Kidney epithelial cell (primary cell): Measurements from ENCODE around the gene PIAS1. TPM values are rescaled to one million over a fixed set of nuclear protein-coding genes. Genes with fewer than 3 reads are reported as not detected.

Experiments
- DNase-seq: peaks from one replicate; pipeline ENCODE4 v3.0.0-alpha.2; 2010; ENCODE audit warnings: low read depth
- H3K27me3 ChIP-seq: 2 replicates; pipeline ENCODE4 v1.6.0; 2011; ENCODE audit warnings: low read length; ENCODE audit not compliant: control insufficient read depth, insufficient read depth
- H3K36me3 ChIP-seq: 2 replicates; pipeline ENCODE4 v1.5.1; 2011; ENCODE audit warnings: low read length; ENCODE audit not compliant: control insufficient read depth, insufficient read depth
- H3K4me3 ChIP-seq: 2 replicates; pipeline ENCODE4 v1.5.1; 2011; ENCODE audit warnings: low read depth, mild to moderate bottlenecking, control low read depth, low read length
- total RNA-seq: library from RNA; depleted of rRNA; stranded (reverse); fragments of >200 nt; gene quantifications from 2 replicates; pipeline ENCODE4 v1.2.3, GENCODE V29; 2015
- TF ChIP-seq, protein P1 (sequence below): IDR thresholded peaks from 2 replicates; pipeline ENCODE4 v1.5.1; 2011; ENCODE audit warnings: mild to moderate bottlenecking, moderate library complexity, low read length, control low read depth, inconsistent platforms; ENCODE audit not compliant: insufficient read depth, poor library complexity, severe bottlenecking

Gene PIAS1
- total RNA-seq, 1 donor from 2014 or later = 8.6 TPM

DNA sequence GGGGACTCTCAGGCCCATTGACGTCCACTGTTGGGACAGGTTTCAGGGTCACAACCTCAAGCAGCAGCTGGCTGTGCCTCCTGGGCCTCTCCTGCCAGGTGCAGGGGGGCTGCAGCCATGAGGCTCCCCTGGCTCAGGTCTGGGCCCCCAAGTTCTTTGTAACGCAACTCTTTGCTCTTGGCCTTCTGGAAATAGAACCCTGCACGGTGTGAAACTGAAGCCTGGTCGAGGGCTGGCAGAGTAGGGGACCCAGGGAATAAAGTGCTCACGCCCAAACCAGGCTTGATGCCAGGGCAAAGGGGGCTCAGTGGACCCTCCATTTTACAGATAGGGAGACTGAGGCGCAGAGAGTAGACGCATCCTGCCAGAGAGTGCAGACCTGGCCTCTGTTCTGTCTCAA is 150.2 kb downstream of the PIAS1 start:
- H3K4me3 ChIP-seq = no peak overlapping the region
- H3K27me3 ChIP-seq = no peaks in the 10 kb centered on the region
- peaks cover 1% of the 10 kb centered on the region for H3K36me3 ChIP-seq
- TF ChIP-seq, protein P1, sequence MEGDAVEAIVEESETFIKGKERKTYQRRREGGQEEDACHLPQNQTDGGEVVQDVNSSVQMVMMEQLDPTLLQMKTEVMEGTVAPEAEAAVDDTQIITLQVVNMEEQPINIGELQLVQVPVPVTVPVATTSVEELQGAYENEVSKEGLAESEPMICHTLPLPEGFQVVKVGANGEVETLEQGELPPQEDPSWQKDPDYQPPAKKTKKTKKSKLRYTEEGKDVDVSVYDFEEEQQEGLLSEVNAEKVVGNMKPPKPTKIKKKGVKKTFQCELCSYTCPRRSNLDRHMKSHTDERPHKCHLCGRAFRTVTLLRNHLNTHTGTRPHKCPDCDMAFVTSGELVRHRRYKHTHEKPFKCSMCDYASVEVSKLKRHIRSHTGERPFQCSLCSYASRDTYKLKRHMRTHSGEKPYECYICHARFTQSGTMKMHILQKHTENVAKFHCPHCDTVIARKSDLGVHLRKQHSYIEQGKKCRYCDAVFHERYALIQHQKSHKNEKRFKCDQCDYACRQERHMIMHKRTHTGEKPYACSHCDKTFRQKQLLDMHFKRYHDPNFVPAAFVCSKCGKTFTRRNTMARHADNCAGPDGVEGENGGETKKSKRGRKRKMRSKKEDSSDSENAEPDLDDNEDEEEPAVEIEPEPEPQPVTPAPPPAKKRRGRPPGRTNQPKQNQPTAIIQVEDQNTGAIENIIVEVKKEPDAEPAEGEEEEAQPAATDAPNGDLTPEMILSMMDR = no peak
- DNase-seq = no peak

DNA sequence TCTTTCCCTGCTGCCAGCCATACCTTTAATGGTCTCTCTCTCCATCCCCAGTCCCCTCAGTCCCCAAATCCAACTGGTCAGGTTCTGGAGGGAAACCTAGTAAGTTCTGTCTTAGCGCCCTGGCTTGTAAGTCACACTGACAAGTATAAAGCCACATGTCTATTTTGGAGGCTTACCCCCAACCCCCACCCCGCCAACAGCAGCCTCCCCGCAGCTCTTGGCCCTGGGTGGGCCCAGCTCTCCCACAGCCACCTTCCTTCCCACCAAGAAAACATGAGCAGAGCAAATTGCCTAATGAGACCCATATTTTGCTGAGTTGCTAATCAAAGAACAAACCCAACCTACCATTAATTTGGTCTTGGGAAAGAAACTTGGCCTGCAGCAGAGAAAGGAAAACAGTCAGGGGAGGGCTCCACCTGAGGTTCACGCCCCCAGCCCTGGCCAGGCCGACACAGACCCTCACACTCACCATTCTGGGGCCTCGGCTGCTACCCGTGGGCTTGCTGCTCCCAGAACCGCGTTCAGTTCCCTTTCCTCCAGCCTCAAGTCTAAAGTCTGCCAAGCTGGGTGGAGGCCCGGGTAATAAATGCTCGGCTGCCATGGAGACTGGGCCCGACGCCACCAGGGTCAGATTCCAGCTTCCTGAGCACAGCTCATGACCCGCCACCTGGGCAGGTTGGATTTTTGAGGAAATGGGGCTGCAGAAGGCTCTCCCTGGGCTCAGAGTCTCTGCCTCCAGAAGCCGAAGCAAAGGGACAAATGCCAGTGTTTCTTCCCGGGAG is 150.9 kb downstream of the PIAS1 start, which contains the start of gene CALML4:
Gene CALML4 (minus strand): TSS at position 557 of the 782 bp plus-strand sequence. CDS start 85 bp downstream, at position 472.
- Histone ChIP-seq H3K36me3 (peaks cover 1% of the 10 kb centered on the region), H3K4me3 (no peak within 1 kb of the TSS), H3K27me3 (no peaks in the 10 kb centered on the region)
- DNase-seq = no peak
- TF ChIP-seq, protein P1 = no peak

DNA sequence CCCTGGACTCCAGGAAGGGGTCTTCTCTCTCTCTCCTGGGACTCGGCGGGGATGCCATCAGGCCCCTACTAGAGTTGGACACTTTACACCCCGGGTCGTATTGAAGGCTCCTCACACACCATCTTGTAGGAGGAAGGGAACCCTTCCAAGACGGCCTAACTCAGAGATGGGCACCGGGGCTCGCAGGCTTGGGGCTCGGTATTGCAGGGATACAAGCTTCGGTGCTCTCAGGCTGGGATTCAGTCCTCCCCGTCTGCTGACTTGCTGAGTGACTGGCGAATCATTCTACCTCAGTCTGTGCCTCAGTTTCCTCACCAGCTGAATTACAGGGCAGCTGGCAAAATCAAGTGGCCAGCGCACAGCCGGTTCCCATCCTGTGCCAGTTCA is 151.4 kb downstream of the PIAS1 start:
- no peaks in the 10 kb centered on the region for H3K27me3 ChIP-seq
- H3K36me3 ChIP-seq = peaks cover 1% of the 10 kb centered on the region
- DNase-seq = no peak
- TF ChIP-seq, protein P1 = no peak
- H3K4me3 ChIP-seq = no peak overlapping the region

DNA sequence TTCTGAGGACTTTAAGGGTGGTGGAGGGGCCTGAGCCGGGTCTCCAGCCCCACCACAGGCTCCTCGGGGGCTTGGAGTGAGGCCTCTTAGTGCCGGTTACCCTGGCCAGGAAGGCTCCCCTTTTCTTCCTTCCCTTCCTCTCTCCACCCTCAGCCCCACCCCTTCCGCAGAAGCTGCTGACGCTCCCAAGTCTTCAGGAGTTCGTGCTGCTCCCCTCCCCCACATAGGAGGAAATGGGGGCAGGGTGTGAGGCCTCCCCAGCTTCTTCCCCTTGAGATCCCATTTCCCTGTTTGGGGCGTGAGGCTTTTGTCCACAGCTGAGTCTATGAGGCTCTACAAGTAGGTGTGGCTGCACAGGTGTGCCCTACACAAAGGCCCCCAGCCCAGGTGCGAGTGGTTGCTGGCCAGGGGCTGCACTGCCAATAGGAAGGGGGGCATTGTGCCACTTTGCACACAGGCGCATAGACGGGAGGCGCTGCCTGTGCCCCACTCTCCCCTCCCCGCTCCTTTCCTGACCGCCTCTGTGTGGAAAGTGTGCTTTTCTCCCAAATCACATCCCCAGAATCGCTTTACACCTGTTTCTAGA is 151.9 kb downstream of the PIAS1 start:
- Histone ChIP-seq H3K4me3 (no peak overlapping the region), H3K27me3 (no peaks in the 10 kb centered on the region)
- no peak for DNase-seq

DNA sequence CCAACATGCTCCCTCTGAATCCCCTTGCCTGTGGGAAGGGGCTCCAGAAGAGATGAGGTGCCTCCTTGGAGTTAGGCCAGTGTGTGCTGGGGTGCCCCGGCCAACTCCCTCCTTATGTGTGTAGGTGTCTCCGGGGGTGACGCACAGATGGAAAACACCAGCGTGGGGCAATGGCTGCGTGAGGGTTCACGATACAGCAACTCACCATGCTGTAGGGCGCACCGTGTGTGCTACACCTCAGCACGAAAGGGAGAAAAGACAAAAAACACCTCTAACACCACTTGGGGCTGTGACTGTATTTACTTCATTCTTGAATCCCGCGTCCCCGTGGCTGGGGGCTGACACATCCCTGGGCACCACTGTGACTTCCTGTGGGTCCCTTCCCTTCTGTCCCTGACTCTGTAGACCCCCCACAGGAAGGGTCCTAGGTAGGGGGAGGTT is 152.6 kb downstream of the PIAS1 start:
- DNase-seq = no peak
- no peaks in the 10 kb centered on the region for H3K27me3 ChIP-seq
- H3K4me3 ChIP-seq = no peak overlapping the region
- peaks cover 1% of the 10 kb centered on the region for H3K36me3 ChIP-seq
- TF ChIP-seq, protein P1 = no peak

More for the DNA sequence above, 151.9 kb downstream of the PIAS1 start:
- TF ChIP-seq, protein P1 = no peak
- peaks cover 1% of the 10 kb centered on the region for H3K36me3 ChIP-seq
